Measurements from ENCODE around the gene PCED1B. TPM values are rescaled to one million over a fixed set of nuclear protein-coding genes. Genes with fewer than 3 reads are reported as not detected.

PCED1B gene, protein sequence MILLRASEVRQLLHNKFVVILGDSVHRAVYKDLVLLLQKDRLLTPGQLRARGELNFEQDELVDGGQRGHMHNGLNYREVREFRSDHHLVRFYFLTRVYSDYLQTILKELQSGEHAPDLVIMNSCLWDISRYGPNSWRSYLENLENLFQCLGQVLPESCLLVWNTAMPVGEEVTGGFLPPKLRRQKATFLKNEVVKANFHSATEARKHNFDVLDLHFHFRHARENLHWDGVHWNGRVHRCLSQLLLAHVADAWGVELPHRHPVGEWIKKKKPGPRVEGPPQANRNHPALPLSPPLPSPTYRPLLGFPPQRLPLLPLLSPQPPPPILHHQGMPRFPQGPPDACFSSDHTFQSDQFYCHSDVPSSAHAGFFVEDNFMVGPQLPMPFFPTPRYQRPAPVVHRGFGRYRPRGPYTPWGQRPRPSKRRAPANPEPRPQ
- polyA plus RNA-seq (2012; ENCODE audit: insufficient read depth, insufficient read length, low read depth): not detected

DNA sequence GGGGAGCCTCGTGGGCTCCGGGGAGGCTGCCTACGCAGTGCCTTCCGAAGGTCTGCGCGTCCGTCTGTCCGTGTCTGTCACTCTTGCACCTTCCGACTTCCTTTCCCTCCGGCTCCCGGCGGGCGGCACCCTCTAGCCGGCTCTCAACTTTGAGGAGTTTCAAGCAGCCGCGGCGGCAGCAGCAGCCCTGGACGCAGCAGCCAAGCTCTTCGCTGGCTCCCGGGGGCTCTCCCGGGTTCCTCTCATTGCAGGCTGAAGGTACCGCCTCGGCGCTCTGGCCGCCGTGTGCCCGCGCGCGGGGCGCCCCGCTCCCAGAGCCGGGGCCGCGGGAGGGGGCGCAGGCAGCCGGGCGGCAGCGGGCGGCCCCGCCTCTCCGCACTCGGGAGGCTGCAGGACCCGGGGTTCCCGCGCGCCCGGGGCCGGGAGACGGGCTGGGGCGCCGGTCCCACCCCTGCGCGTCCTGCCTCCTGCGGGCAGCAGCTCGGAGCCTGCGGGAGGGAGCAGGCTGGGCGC is at the start of gene PCED1B, which contains the start of gene AMIGO2:
TSS of gene PCED1B (plus strand) at position 154 of the 513 bp plus-strand sequence. CDS start 155,443 bp downstream, outside the sequence.
TSS of gene AMIGO2 (minus strand) at position 492 of the 513 bp plus-strand sequence. CDS start 957 bp downstream, outside the sequence.
- peak; percentile 22 for DNase-seq
- Histone ChIP-seq H3K9me3 (no peaks in the 10 kb centered on the region), H3K36me3 (no peaks in the 10 kb centered on the region), H3K4me1 (no peaks in the 10 kb centered on the region), H3K4me3 (ENCODE audit: low read depth, low read length) (no peak within 1 kb of the TSS), H3K27me3 (peaks cover 55% of the 10 kb centered on the region)
- TF ChIP-seq, protein P1, sequence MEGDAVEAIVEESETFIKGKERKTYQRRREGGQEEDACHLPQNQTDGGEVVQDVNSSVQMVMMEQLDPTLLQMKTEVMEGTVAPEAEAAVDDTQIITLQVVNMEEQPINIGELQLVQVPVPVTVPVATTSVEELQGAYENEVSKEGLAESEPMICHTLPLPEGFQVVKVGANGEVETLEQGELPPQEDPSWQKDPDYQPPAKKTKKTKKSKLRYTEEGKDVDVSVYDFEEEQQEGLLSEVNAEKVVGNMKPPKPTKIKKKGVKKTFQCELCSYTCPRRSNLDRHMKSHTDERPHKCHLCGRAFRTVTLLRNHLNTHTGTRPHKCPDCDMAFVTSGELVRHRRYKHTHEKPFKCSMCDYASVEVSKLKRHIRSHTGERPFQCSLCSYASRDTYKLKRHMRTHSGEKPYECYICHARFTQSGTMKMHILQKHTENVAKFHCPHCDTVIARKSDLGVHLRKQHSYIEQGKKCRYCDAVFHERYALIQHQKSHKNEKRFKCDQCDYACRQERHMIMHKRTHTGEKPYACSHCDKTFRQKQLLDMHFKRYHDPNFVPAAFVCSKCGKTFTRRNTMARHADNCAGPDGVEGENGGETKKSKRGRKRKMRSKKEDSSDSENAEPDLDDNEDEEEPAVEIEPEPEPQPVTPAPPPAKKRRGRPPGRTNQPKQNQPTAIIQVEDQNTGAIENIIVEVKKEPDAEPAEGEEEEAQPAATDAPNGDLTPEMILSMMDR (IDR thresholded peaks at IDR 0.05; ENCODE audit: low read depth, low read length): no peak

DNA sequence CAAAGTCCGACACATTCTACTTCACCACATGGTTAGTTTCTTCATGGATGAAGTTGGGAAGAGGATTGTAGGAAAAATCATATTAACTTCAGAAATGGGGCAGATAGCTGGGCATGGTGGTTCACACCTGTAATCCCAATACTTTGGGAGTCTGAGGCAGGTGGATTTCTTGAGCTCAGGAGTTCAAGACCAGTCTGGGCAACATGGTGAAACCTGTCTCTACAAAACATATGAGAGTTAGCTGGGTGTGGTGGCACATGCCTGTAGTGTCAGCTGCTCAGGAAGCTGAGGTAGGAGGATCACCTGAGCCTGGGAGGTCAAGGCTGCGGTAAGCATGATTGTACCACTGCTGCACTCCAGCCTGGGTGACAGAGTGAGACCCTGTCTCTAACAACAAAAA is 49.5 kb upstream of the PCED1B start:
- no peak for DNase-seq
- TF ChIP-seq, protein P1 (IDR thresholded peaks at IDR 0.05; ENCODE audit: low read depth, low read length): no peak
- Histone ChIP-seq H3K4me1 (no peaks in the 10 kb centered on the region), H3K36me3 (no peaks in the 10 kb centered on the region), H3K27me3 (peaks cover 3% of the 10 kb centered on the region; the same call in 1 of the 2 replicates), H3K4me3 (ENCODE audit: low read depth, low read length) (no peak overlapping the region), H3K9me3 (no peaks in the 10 kb centered on the region)

DNA sequence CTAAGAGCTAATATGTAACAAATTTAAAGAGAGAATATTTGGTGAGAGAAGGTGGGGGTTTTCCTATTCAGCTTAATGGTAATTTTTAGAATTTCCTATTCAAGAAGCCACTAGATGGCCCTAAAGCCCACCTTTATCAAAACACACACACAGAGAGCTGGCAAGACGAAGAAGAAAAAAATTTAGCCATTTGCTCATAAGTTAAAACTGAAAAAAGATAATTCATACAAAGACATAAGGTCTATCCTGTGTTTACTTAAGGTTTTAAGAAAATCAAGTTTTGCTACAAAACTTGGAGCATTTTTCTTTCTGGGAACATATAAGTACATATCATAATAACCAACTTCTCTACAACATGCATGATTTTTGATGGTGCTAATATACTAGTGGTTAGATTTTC is 46.8 kb upstream of the PCED1B start:
- H3K4me3 ChIP-seq (ENCODE audit: low read depth, low read length): no peak overlapping the region
- no peaks in the 10 kb centered on the region for H3K4me1 ChIP-seq
- H3K36me3 ChIP-seq: no peaks in the 10 kb centered on the region
- peaks cover 3% of the 10 kb centered on the region; the same call in 1 of the 2 replicates for H3K27me3 ChIP-seq
- TF ChIP-seq, protein P1 (IDR thresholded peaks at IDR 0.05; ENCODE audit: low read depth, low read length): peak; percentile 50
- DNase-seq: no peak
- H3K9me3 ChIP-seq: no peaks in the 10 kb centered on the region

DNA sequence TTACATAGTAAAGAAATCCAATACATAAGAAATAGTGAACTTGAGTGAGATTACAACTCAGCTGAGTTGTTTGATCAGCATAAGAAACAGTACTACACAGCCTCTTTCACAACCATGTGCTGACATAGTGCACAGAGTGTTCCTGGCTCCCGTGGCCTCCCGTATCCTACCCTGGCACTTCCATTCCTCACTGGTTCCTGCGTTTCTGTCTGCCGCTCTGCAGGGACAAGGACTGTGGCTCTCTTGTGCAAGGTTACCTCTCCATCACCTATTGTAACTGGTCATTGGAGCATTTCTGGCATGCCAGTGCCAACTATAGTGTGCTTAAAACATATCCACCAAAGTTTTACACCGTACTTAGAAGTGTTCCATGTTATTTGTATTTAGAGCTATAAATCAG is 46.3 kb upstream of the PCED1B start:
- H3K4me1 ChIP-seq: no peaks in the 10 kb centered on the region
- no peaks in the 10 kb centered on the region for H3K36me3 ChIP-seq
- no peak overlapping the region for H3K4me3 ChIP-seq (ENCODE audit: low read depth, low read length)
- H3K27me3 ChIP-seq: peaks cover 3% of the 10 kb centered on the region; the same call in 1 of the 2 replicates
- no peaks in the 10 kb centered on the region for H3K9me3 ChIP-seq
- no peak for DNase-seq
- TF ChIP-seq, protein P1 (IDR thresholded peaks at IDR 0.05; ENCODE audit: low read depth, low read length): no peak

DNA sequence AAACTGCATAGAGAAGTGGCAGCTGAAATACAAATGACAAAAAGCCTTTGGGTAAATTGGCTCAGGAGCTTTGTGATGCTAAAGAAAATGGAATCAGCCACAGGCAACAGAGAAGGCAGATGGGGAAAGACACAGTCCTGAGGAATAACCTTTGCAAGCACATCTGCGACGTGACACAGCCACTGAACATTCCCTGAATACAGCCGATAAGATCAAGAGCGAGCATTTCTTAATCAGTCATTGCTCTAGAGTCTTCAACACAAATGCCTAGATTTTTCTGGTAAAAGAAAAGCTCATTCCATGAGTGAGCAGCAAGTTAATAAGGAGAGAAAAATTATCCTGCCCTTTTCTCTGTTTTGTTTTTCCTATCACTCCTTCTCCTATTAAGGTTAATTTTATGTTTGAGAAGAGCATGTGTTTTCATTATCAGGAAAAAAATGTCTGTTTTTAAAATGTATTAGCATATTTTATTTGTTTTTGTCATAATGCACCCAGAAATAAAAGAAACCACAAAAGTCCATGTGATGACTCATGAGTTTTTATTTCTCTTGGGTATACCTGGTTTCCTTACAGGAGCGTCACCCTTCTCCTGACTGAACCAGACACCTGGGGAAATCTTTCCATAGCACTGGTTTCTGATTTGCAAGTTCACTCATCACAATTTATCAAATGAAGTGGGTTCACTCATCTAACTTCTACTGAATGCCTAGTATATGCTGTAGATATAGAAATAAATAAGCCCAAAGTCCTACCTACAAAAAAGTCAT is 45.4 kb upstream of the PCED1B start:
- Histone ChIP-seq H3K4me3 (ENCODE audit: low read depth, low read length) (no peak overlapping the region), H3K4me1 (no peaks in the 10 kb centered on the region), H3K9me3 (no peaks in the 10 kb centered on the region), H3K27me3 (no peaks in the 10 kb centered on the region), H3K36me3 (no peaks in the 10 kb centered on the region)
- no peak for DNase-seq
- TF ChIP-seq, protein P1 (IDR thresholded peaks at IDR 0.05; ENCODE audit: low read depth, low read length): no peak
